ENCODE results near the gene CSF2.
"Not testable (repeated sequence)": the region's sequence is repeated elsewhere in the genome, so short reads cannot be mapped to it uniquely, and the experiment has no call there.

The CSF2 gene

GRCh38 chr5:132094393-132095076 is 20.9 kb downstream of the CSF2 start:
- DNase-seq: no peak

- no peak for DNase-seq
Observed at GRCh38 chr5:132095077-132095410, 21.5 kb downstream of the CSF2 start.

- DNase-seq: no peak
Observed at GRCh38 chr5:132095424-132095972, 21.9 kb downstream of the CSF2 start.

GRCh38 chr5:132096904-132097303 is 23.3 kb downstream of the CSF2 start:
- DNase-seq: no peak

GRCh38 chr5:132098151-132098594 is 24.6 kb downstream of the CSF2 start:
- no peak for DNase-seq

GRCh38 chr5:132098621-132099020 is 25.0 kb downstream of the CSF2 start:
- no peak for DNase-seq

- no peak for DNase-seq
Observed at GRCh38 chr5:132099076-132099748, 25.6 kb downstream of the CSF2 start.

GRCh38 chr5:132099905-132100304 is 26.3 kb downstream of the CSF2 start:
- no peak for DNase-seq

GRCh38 chr5:132100672-132101261 is 27.2 kb downstream of the CSF2 start:
- DNase-seq: no peak

GRCh38 chr5:132101385-132101880 is 27.8 kb downstream of the CSF2 start:
- no peak for DNase-seq

GRCh38 chr5:132102101-132102701 is 28.6 kb downstream of the CSF2 start:
- no peak for DNase-seq

- DNase-seq: no peak
Observed at GRCh38 chr5:132102944-132103331, 29.3 kb downstream of the CSF2 start.

GRCh38 chr5:132103332-132103951 is 29.9 kb downstream of the CSF2 start:
- DNase-seq: no peak

GRCh38 chr5:132103969-132104391 is 30.4 kb downstream of the CSF2 start:
- no peak for DNase-seq

GRCh38 chr5:132104556-132104955 is 31.0 kb downstream of the CSF2 start:
- DNase-seq: no peak

- no peak for DNase-seq
Observed at GRCh38 chr5:132105688-132106087, 32.1 kb downstream of the CSF2 start.

GRCh38 chr5:132108495-132108894 is 34.9 kb downstream of the CSF2 start:
- DNase-seq: not testable (repeated sequence)

- DNase-seq: not testable (repeated sequence)
Observed at GRCh38 chr5:132108957-132109356, 35.4 kb downstream of the CSF2 start.

- no peak for DNase-seq
Observed at GRCh38 chr5:132109494-132110053, 36.0 kb downstream of the CSF2 start.

GRCh38 chr5:132110195-132110594 is 36.6 kb downstream of the CSF2 start:
- no peak for DNase-seq

- no peak for DNase-seq
Observed at GRCh38 chr5:132110930-132111329, 37.3 kb downstream of the CSF2 start.

GRCh38 chr5:132112111-132112510 is 38.5 kb downstream of the CSF2 start:
- no peak for DNase-seq

Data from NCI-H187 treated with DMSO at 0.1 percent for 48 hours (cell line).